Fibroblast of pulmonary artery (primary cell): ENCODE measurements around the gene UBASH3B.

ENCODE experiments used
- DNase-seq: peaks from one replicate; pipeline ENCODE4 v3.0.0-alpha.2; 2010; ENCODE audit warnings: low read depth
- H3K4me3 ChIP-seq: replicated peaks from 2 replicates; pipeline ENCODE4 v1.5.1; 2011; ENCODE audit warnings: low read depth, mild to moderate bottlenecking, control low read depth, low read length, moderate library complexity
- TF ChIP-seq, protein P1 (sequence below): IDR thresholded peaks from 2 replicates; pipeline ENCODE4 v1.5.1; 2011; ENCODE audit warnings: mild to moderate bottlenecking, control low read depth, low read length, inconsistent platforms; ENCODE audit errors: missing control alignments

Gene UBASH3B

DNA sequence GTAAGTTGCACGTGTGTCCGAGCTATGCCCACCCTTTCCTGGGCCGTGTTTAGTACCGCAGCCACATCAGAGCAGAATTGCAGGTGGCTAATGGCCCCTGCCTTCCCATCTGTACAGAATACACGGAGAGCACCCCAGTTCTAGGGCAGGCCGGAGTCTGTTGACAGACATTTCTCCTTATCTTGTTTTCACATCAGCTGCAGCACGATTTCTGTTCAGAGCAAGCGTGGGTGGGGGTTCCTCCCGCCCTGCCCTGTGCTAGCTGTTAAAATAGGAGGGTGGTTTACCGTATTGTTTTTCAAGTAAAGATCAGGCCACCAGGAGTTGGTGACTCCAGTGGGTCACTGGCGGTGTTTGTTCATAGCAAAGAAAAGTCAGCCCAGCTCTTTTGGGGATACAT is 41.1 kb downstream of the UBASH3B start:
- TF ChIP-seq, protein P1, sequence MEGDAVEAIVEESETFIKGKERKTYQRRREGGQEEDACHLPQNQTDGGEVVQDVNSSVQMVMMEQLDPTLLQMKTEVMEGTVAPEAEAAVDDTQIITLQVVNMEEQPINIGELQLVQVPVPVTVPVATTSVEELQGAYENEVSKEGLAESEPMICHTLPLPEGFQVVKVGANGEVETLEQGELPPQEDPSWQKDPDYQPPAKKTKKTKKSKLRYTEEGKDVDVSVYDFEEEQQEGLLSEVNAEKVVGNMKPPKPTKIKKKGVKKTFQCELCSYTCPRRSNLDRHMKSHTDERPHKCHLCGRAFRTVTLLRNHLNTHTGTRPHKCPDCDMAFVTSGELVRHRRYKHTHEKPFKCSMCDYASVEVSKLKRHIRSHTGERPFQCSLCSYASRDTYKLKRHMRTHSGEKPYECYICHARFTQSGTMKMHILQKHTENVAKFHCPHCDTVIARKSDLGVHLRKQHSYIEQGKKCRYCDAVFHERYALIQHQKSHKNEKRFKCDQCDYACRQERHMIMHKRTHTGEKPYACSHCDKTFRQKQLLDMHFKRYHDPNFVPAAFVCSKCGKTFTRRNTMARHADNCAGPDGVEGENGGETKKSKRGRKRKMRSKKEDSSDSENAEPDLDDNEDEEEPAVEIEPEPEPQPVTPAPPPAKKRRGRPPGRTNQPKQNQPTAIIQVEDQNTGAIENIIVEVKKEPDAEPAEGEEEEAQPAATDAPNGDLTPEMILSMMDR: no peak
- no peak overlapping the region for H3K4me3 ChIP-seq
- no peak for DNase-seq

DNA sequence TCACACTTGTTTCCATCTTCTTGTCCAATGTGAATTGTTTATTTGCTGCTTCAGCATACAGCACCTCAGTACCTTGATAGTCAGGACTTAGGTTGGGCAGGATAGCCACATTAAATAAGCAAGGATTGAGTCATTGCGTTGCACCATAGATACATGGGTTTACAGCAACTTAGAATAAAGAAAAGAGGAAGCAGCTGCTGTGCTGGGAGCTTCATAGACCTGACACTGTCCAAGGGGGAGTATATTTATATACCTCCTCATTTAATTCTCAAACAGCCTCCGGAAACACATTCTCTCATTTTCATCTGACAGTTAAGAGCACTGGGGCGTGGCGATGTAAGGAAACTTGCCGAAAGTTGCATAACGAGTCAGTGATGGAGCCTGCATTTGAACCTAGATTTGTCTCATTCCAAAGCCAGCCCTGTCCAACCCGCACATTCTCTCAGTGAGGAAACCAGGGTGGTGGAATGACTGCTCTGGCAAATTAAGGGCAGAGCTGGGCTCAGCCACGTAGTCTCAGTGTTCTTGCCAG is 42.2 kb downstream of the UBASH3B start:
- no peak overlapping the region for H3K4me3 ChIP-seq
- peak; percentile 83 for DNase-seq
- TF ChIP-seq, protein P1: no peak

DNA sequence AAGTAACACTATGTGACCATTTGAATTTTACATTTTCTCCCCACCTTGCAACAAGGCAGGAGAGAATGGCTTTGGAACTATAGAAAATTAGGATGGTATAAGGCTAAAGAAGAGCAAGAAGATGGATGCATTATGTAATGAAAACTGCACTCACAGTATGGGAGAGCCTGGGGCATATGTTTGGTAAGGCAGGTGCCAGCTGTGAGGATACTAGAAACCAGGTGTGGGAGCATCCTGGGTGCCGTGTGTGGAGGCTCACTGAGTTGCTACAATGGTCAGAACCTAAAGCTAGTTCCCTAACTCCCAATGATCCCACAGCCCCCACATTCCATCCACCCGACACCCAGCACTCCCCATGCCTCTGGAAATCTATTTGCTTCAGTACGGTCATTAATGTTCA is 42.9 kb downstream of the UBASH3B start:
- TF ChIP-seq, protein P1: no peak
- no peak for DNase-seq
- H3K4me3 ChIP-seq: no peak overlapping the region

DNA sequence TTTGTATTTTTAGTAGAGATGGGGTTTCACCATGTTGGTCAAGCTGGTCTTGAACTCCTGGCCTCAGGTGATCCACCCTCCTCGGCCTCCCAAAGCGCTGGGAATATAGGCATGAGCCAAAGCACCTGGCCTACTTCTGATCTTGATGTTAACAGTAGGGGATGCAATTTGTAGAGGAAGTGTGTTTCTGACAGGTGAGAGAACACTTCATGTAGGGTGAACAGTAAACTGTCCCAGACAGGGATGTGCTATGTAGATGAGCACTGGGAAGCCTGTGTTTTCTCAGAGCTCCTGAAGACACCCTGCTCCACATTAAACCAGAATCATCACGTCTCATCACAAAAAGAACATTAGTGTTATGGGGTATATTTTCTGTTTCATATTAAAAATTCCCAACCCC is 45.1 kb downstream of the UBASH3B start:
- no peak overlapping the region for H3K4me3 ChIP-seq
- TF ChIP-seq, protein P1: no peak
- no peak for DNase-seq

DNA sequence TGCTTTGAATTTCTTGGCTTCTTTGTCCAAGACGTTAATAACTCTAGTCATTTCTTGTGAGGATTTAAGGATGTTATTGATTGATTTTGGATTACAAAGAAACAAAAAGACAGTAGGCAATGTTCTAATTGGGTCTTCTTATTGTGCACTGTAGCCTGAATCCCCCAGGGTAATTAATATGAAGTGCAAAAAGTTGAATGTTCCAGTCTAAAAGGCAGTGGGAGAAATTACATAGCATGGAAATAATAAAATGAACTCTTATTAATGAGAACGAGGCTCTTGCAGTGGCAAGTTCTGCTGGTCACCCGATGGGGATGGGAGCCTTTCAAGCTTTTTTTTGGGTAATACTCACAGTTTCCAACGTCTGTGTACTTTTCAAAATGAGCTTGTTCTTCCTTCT is 45.6 kb downstream of the UBASH3B start:
- no peak for DNase-seq
- H3K4me3 ChIP-seq: no peak overlapping the region
- TF ChIP-seq, protein P1: no peak

DNA sequence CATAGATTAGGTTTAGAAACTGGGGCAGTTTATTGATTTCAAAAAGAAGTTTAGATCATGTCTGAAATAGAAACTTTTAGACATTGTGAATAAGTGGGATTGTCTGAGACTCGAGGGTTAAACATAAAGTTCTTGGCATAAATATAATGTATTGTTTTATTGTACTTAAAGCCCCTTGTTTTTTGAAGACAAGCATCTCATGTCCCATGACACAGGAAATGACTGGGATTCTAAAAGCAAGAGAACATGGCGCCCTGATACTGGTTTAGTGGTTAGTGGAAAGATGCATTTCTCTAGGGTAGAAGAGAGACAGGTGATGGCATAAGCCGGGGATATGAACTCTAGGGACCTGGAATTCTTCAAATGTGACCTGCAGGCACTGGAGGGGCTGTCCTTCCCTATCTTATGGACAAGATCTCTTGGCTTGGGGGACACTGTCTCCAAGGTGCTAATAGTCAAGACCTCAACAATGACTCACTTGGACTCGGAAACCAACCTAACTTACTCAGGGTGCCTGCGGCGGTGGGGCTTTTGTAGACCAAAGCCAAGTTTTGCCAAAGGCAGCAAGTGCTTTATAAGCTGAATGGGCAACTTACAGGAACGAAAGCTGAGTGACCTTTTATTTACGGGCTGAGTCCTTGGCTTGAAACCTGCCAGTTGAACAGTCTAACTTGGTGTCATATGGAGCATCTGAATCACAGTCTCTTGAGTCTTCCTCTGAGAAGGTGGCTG is 48.2 kb downstream of the UBASH3B start:
- DNase-seq: no peak
- H3K4me3 ChIP-seq: no peak overlapping the region
- TF ChIP-seq, protein P1: no peak

DNA sequence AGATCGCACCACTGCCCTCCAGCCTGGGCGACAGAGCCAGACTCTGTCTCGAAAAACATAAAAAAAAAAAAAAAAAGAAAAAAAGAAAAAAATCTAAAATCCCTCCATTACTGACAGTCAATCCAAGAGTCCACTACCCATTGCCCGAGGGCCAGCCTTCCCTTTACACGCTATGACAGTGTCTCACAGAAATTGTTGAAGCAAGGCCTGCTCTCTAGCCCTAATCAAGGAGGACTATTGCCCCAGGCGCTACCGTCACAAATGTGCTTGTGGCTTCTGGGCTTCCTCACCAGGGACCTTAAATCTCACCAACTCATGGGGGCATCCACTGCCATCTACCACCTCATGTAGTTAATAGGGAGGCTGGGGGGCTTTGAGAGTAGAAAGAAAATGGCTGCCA is 49.9 kb downstream of the UBASH3B start:
- no peak for DNase-seq
- TF ChIP-seq, protein P1: no peak
- H3K4me3 ChIP-seq: no peak overlapping the region
